ENCODE measurements around the gene SEMA6B.

DNA sequence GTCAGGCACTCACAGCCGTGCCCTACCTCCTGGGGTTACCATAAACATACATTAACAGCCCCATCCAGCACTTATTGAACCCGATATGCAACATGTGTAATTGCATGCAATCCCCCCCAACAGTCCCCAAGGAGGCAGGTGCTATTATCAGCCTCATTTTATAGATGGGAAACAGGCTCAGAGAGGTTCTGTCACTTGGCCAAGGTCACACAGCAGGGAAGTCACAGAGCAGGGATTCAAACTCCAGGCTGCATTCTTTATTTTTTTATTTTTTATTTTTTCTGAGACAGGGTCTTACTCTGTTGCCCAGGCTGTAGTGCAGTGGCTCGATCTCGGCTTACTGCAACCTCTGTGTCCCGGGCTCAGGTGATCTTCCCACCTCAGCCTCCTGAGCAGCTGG lies 41.4 kb upstream of the SEMA6B start:
- no peak for TF ChIP-seq POLR2AphosphoS5 (IDR thresholded peaks at IDR 0.05)
- TF ChIP-seq, protein P1, sequence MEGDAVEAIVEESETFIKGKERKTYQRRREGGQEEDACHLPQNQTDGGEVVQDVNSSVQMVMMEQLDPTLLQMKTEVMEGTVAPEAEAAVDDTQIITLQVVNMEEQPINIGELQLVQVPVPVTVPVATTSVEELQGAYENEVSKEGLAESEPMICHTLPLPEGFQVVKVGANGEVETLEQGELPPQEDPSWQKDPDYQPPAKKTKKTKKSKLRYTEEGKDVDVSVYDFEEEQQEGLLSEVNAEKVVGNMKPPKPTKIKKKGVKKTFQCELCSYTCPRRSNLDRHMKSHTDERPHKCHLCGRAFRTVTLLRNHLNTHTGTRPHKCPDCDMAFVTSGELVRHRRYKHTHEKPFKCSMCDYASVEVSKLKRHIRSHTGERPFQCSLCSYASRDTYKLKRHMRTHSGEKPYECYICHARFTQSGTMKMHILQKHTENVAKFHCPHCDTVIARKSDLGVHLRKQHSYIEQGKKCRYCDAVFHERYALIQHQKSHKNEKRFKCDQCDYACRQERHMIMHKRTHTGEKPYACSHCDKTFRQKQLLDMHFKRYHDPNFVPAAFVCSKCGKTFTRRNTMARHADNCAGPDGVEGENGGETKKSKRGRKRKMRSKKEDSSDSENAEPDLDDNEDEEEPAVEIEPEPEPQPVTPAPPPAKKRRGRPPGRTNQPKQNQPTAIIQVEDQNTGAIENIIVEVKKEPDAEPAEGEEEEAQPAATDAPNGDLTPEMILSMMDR (IDR thresholded peaks at IDR 0.05), result no peak

Measured in breast epithelium (tissue), 3 donors.